GM21447 (cell line): ENCODE measurements around the gene ATP5PO.
"Not testable (repeated sequence)": the region's sequence is repeated elsewhere in the genome, so short reads cannot be mapped to it uniquely, and the experiment has no call there.

Experiments used
- ATAC-seq: cut with Tn5 transposase; IDR thresholded peaks from one replicate; pipeline ENCODE4 v1.9.1; 2021; ENCODE audit not compliant: unreplicated experiment

ATP5PO gene

GRCh38 chr21:33872881-33873515 is 42.6 kb downstream of the ATP5PO start:
- ATAC-seq: no peak

- ATAC-seq: no peak
Measured at GRCh38 chr21:33871171-33871570, 44.4 kb downstream of the ATP5PO start.

GRCh38 chr21:33870768-33871167 is 44.8 kb downstream of the ATP5PO start:
- ATAC-seq: no peak

GRCh38 chr21:33869873-33870272 is 45.7 kb downstream of the ATP5PO start:
- ATAC-seq: no peak

GRCh38 chr21:33867868-33868267 is 47.7 kb downstream of the ATP5PO start:
- ATAC-seq: not testable (repeated sequence)

- no peak for ATAC-seq
Measured at GRCh38 chr21:33866826-33867225, 48.8 kb downstream of the ATP5PO start.

GRCh38 chr21:33865996-33866575 is 49.5 kb downstream of the ATP5PO start:
- no peak for ATAC-seq

GRCh38 chr21:33865176-33865575 is 50.4 kb downstream of the ATP5PO start:
- no peak for ATAC-seq

GRCh38 chr21:33864150-33864549 is 51.5 kb downstream of the ATP5PO start:
- no peak for ATAC-seq

GRCh38 chr21:33863191-33863590 is 52.4 kb downstream of the ATP5PO start:
- ATAC-seq: not testable (repeated sequence)

- ATAC-seq: no peak
Measured at GRCh38 chr21:33861125-33861524, 54.5 kb downstream of the ATP5PO start.

- ATAC-seq: no peak
Measured at GRCh38 chr21:33860332-33860879, 55.2 kb downstream of the ATP5PO start.

GRCh38 chr21:33859373-33860102 is 56.1 kb downstream of the ATP5PO start:
- ATAC-seq: no peak

GRCh38 chr21:33858667-33859372 is 56.8 kb downstream of the ATP5PO start:
- no peak for ATAC-seq

- no peak for ATAC-seq
Measured at GRCh38 chr21:33857846-33858666, 57.5 kb downstream of the ATP5PO start.

- ATAC-seq: no peak
Measured at GRCh38 chr21:33856893-33857527, 58.6 kb downstream of the ATP5PO start.

- no peak for ATAC-seq
Measured at GRCh38 chr21:33855190-33855589, 60.4 kb downstream of the ATP5PO start.

- ATAC-seq: no peak
Measured at GRCh38 chr21:33854604-33855003, 61.0 kb downstream of the ATP5PO start.
